MCF 10A (cell line): ENCODE measurements around the gene TEX52. TPM values are rescaled to one million over a fixed set of nuclear protein-coding genes. Genes with fewer than 3 reads are reported as not detected.

Experiments
- BruUV-seq: library from RNA; stranded (reverse); fragments of 400-500 nt; replicated peaks from 2 replicates; lab custom pipeline; 2021; lab: Mats Ljungman, UMichigan
- CTCF ChIA-PET: fragments of 300-600 bp; sonication (Branson Sonifier 250); formaldehyde crosslinking; extraction: SDS; loops from one replicate; lab custom pipeline; 2021; ENCODE audit warnings: antibody characterized with exemption, inconsistent platforms; lab: Yijun Ruan, JAX
- POLR2A ChIA-PET: fragments of 300-600, 350-650 bp; sonication (Branson Sonifier 250); formaldehyde crosslinking; extraction: SDS; loops from one replicate; lab custom pipeline; 2020; ENCODE audit warnings: antibody characterized with exemption, inconsistent platforms; lab: Yijun Ruan, JAX
- DNase-seq: peaks from one replicate; pipeline ENCODE4 v3.0.0-alpha.2; 2018; ENCODE audit not compliant: unreplicated experiment
- H3K27ac Mint-ChIP-seq: one replicate; pipeline ENCODE4 v1.8.0; 2022; ENCODE audit warnings: mild to moderate bottlenecking, low read depth, mixed read lengths; ENCODE audit not compliant: unreplicated experiment
- H3K27me3 Mint-ChIP-seq: one replicate; pipeline ENCODE4 v1.8.0; 2022; ENCODE audit warnings: mixed read lengths; ENCODE audit not compliant: insufficient read depth, unreplicated experiment
- H3K36me3 Mint-ChIP-seq: one replicate; pipeline ENCODE4 v1.8.0; 2022; ENCODE audit warnings: mild to moderate bottlenecking, moderate library complexity, mixed read lengths; ENCODE audit not compliant: insufficient read depth, unreplicated experiment
- H3K4me1 Mint-ChIP-seq: one replicate; pipeline ENCODE4 v1.8.0; 2022; ENCODE audit warnings: mixed read lengths; ENCODE audit not compliant: insufficient read depth, unreplicated experiment
- H3K4me3 Mint-ChIP-seq: one replicate; pipeline ENCODE4 v1.8.0; 2022; ENCODE audit warnings: mild to moderate bottlenecking, moderate library complexity, mixed read lengths; ENCODE audit not compliant: unreplicated experiment
- H3K9me3 Mint-ChIP-seq: one replicate; pipeline ENCODE4 v1.8.0; 2022; ENCODE audit warnings: mixed read lengths; ENCODE audit not compliant: unreplicated experiment
- intact Hi-C: fragments of 100-400 bp; cut with micrococcal nuclease; formaldehyde crosslinking; loops from 2 replicates; pipeline ENCODE4 v1.14.1; 2022
- total RNA-seq: library from RNA; stranded (reverse); gene quantifications from 2 replicates; pipeline ENCODE4 v1.2.3, GENCODE V29; 2022
- TF ChIP-seq, protein P1 (sequence below): fragments of 200-600 bp; IDR thresholded peaks from one replicate; pipeline ENCODE4 v1.8.0; 2022; ENCODE audit warnings: antibody characterized with exemption, mild to moderate bottlenecking; ENCODE audit not compliant: unreplicated experiment

Gene TEX52
- total RNA-seq, 1 experiment from 2014 or later = not detected

DNA sequence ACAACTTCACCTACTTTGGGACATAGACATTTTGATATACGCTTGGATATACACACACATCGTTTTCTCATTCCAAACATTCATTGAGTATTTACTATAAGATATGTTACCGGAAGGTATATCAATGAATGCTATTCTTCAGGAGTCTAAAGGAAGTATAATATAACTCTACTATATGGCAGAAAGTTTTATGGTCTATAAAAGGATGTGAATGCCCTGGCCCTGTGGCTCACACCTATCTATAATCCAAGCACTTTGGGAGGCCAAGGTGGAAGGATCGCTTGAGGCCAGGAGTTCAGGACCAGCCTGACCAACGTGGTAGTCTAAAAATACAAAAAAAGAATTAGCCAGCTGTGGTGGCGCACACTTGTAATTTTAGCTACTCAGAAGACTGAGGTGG is 27.6 kb downstream of the TEX52 start:
- BruUV-seq = no TSS peak
- Mint-ChIP-seq H3K27ac (no peak overlapping the region), H3K27me3 (no peaks in the 10 kb centered on the region), H3K4me1 (no peaks in the 10 kb centered on the region), H3K36me3 (peaks cover 41% of the 10 kb centered on the region), H3K9me3 (no peaks in the 10 kb centered on the region), H3K4me3 (no peak overlapping the region)
- TF ChIP-seq, protein P1, sequence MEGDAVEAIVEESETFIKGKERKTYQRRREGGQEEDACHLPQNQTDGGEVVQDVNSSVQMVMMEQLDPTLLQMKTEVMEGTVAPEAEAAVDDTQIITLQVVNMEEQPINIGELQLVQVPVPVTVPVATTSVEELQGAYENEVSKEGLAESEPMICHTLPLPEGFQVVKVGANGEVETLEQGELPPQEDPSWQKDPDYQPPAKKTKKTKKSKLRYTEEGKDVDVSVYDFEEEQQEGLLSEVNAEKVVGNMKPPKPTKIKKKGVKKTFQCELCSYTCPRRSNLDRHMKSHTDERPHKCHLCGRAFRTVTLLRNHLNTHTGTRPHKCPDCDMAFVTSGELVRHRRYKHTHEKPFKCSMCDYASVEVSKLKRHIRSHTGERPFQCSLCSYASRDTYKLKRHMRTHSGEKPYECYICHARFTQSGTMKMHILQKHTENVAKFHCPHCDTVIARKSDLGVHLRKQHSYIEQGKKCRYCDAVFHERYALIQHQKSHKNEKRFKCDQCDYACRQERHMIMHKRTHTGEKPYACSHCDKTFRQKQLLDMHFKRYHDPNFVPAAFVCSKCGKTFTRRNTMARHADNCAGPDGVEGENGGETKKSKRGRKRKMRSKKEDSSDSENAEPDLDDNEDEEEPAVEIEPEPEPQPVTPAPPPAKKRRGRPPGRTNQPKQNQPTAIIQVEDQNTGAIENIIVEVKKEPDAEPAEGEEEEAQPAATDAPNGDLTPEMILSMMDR = no peak
- no peak for DNase-seq
- ChIA-PET CTCF (no interaction called here), POLR2A (no interaction called here)
- intact Hi-C loops = no loop called here

DNA sequence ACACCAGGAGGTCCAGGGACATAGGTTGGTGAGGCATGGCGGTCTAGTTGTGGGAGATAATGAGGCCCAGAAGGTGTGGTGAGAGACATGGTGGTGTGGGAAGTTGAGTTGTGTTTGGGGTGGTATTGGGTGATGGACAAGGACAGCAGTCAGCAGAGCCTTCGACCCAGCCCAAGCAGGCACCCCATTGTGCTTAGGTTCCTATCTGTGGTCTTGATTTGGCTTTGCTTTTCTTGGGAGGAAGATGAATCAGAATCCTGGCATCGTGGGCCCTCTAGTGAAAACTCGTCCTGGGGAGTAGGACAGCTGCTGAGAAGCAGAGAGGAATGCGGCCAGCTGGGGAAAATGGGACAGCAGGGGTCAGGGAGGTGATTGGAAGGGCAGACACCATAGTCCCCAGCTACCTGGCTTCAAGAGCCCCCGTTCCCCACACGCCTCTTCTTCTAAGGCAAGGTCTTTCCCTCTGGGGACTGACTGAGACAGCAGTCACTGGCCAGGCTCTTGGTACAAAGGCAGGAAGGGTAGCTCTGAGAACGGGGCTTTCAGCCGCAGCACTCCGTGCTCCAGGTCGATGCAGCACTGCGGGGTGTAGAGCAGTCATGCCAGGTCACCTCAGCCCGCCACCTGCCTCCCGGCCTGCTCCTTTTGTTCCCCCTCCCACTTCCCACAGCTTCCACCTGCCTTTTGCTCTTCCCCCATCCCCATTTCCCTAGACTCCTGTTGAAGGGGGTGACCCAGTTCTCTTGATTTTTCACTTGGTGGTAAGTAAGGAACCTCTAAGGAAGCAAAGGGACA is 29.9 kb downstream of the TEX52 start:
- no peaks in the 10 kb centered on the region for H3K27me3 Mint-ChIP-seq
- no peak overlapping the region for H3K27ac Mint-ChIP-seq
- no peak for DNase-seq
- no TSS peak for BruUV-seq
- POLR2A ChIA-PET = no interaction called here
- H3K4me1 Mint-ChIP-seq = no peaks in the 10 kb centered on the region
- peaks cover 61% of the 10 kb centered on the region for H3K36me3 Mint-ChIP-seq
- intact Hi-C loops = no loop called here
- TF ChIP-seq, protein P1 = no peak
- no peak overlapping the region for H3K4me3 Mint-ChIP-seq
- H3K9me3 Mint-ChIP-seq = no peaks in the 10 kb centered on the region
- CTCF ChIA-PET = interaction anchor here (1.1 kb wide), 1 partner anchor 13 kb away, joined by 4 read pairs; no protein-coding TSS in a partner anchor

DNA sequence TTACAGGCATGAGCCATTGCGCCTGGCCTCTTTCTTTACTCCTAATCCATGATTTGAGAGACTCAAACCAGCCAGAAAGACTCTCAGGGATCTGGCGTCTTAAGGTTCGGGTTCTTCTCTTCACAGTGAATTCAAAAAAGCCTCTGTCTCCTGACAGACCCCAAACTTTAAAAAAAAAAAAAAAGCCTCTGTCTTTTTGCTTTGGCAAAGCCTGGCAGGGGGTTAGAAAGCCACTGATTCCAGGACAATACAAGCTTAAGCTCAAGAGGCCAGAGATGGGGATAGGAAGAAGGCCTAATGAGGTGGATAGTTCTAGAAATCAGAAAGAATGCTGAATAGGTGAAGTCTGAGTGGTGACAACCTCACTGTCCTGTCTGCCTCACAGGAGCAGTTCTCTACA is 30.8 kb downstream of the TEX52 start:
- no TSS peak for BruUV-seq
- intact Hi-C loops = no loop called here

DNA sequence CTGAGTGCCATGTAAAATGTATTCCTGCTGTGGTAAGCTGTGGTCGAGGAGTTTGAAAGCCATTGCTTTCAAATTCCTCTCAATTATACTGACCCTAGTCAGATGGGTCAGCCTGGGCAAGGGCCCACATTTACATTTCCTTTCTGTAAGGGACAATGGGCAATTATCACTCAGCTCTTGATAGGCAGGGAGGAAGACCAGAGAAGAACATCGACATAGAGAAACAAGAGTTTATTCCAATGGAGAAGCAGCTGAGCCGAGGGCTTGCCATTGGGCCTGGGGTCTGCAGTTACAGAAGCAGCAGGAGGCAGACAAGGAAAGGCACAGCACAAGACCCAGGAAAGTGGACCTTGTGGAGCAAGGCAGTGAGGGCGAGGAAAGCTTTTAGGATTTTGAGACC is 31.7 kb downstream of the TEX52 start:
- DNase-seq = no peak
- no TSS peak for BruUV-seq
- peaks cover 63% of the 10 kb centered on the region for H3K36me3 Mint-ChIP-seq
- H3K27me3 Mint-ChIP-seq = no peaks in the 10 kb centered on the region
- ChIA-PET POLR2A (no interaction called here), CTCF (no interaction called here)
- no peak overlapping the region for H3K4me3 Mint-ChIP-seq
- H3K4me1 Mint-ChIP-seq = no peaks in the 10 kb centered on the region
- no peak overlapping the region for H3K27ac Mint-ChIP-seq
- H3K9me3 Mint-ChIP-seq = no peaks in the 10 kb centered on the region
- intact Hi-C loops = no loop called here
- TF ChIP-seq, protein P1 = no peak

More for the DNA sequence above, 30.8 kb downstream of the TEX52 start:
- H3K36me3 Mint-ChIP-seq = peaks cover 64% of the 10 kb centered on the region
- ChIA-PET POLR2A (no interaction called here), CTCF (no interaction called here)
- H3K9me3 Mint-ChIP-seq = no peaks in the 10 kb centered on the region
- H3K27ac Mint-ChIP-seq = no peak overlapping the region
- TF ChIP-seq, protein P1 = no peak
- no peak overlapping the region for H3K4me3 Mint-ChIP-seq
- no peaks in the 10 kb centered on the region for H3K27me3 Mint-ChIP-seq
- H3K4me1 Mint-ChIP-seq = no peaks in the 10 kb centered on the region
- DNase-seq = no peak
